ENCODE measurements around the gene IFT80. TPM values are rescaled to one million over a fixed set of nuclear protein-coding genes. Genes with fewer than 3 reads are reported as not detected.

Gene IFT80
- total RNA-seq, 6 experiments from 2014 or later: 23.4 to 28.1 (median 24.6) TPM

GRCh38 chr3:160403796-160404470 lies 4.9 kb upstream of the IFT80 start:
- peaks cover 40% of the 10 kb centered on the region for H3K36me3 Mint-ChIP-seq (ENCODE audit: low read depth)
- peak overlapping the region; percentile 99 for H3K4me3 Mint-ChIP-seq
- H3K4me1 Mint-ChIP-seq (ENCODE audit: low read depth): peaks cover 48% of the 10 kb centered on the region
- no peak for TF ChIP-seq CTCF (IDR thresholded peaks at IDR 0.05)
- no peak for DNase-seq
- peaks cover 11% of the 10 kb centered on the region for H3K27me3 Mint-ChIP-seq (ENCODE audit: insufficient read depth)
- H3K27ac Mint-ChIP-seq: peak overlapping the region; percentile 90
- H3K9me3 Mint-ChIP-seq: peaks cover 4% of the 10 kb centered on the region; the same call in 1 of the 2 replicates

GRCh38 chr3:160403028-160403545 lies 4.1 kb upstream of the IFT80 start:
- no peak for DNase-seq
- Mint-ChIP-seq H3K4me1 (ENCODE audit: low read depth) (peaks cover 47% of the 10 kb centered on the region), H3K27me3 (ENCODE audit: insufficient read depth) (peaks cover 11% of the 10 kb centered on the region), H3K36me3 (ENCODE audit: low read depth) (peaks cover 34% of the 10 kb centered on the region), H3K4me3 (peak overlapping the region; percentile 99), H3K9me3 (peaks cover 4% of the 10 kb centered on the region; the same call in 1 of the 2 replicates), H3K27ac (peak overlapping the region; percentile 90)
- no peak for TF ChIP-seq CTCF (IDR thresholded peaks at IDR 0.05)

- Mint-ChIP-seq H3K4me3 (peak overlapping the region; percentile 99), H3K9me3 (peaks cover 4% of the 10 kb centered on the region; the same call in 1 of the 2 replicates), H3K36me3 (ENCODE audit: low read depth) (peaks cover 34% of the 10 kb centered on the region), H3K27me3 (ENCODE audit: insufficient read depth) (peaks cover 11% of the 10 kb centered on the region), H3K4me1 (ENCODE audit: low read depth) (peaks cover 44% of the 10 kb centered on the region), H3K27ac (peak overlapping the region; percentile 90)
- no peak for DNase-seq
- TF ChIP-seq CTCF (IDR thresholded peaks at IDR 0.05): no peak
Observed at GRCh38 chr3:160402221-160403027, 3.4 kb upstream of the IFT80 start.

GRCh38 chr3:160401291-160402095 lies 2.5 kb upstream of the IFT80 start:
- Mint-ChIP-seq H3K27ac (peak overlapping the region; percentile 90), H3K9me3 (peaks cover 4% of the 10 kb centered on the region; the same call in 1 of the 2 replicates), H3K4me3 (peak overlapping the region; percentile 99), H3K36me3 (ENCODE audit: low read depth) (peaks cover 34% of the 10 kb centered on the region), H3K4me1 (ENCODE audit: low read depth) (peaks cover 54% of the 10 kb centered on the region), H3K27me3 (ENCODE audit: insufficient read depth) (peaks cover 11% of the 10 kb centered on the region)
- TF ChIP-seq CTCF (IDR thresholded peaks at IDR 0.05): no peak
- DNase-seq: peak; percentile 64

- peaks cover 34% of the 10 kb centered on the region for H3K36me3 Mint-ChIP-seq (ENCODE audit: low read depth)
- H3K27ac Mint-ChIP-seq: peak overlapping the region; percentile 99
- H3K4me1 Mint-ChIP-seq (ENCODE audit: low read depth): peaks cover 57% of the 10 kb centered on the region
- peak overlapping the region; percentile 99 for H3K4me3 Mint-ChIP-seq
- peaks cover 4% of the 10 kb centered on the region; the same call in 1 of the 2 replicates for H3K9me3 Mint-ChIP-seq
- no peak for DNase-seq
- H3K27me3 Mint-ChIP-seq (ENCODE audit: insufficient read depth): peaks cover 11% of the 10 kb centered on the region
- no peak for TF ChIP-seq CTCF (IDR thresholded peaks at IDR 0.05)
Observed at GRCh38 chr3:160400702-160401150, 1.7 kb upstream of the IFT80 start.

Measured in HFFc6 (cell line).